GM19455 (cell line): Measurements from ENCODE around the gene ZNF385B.

Experiments used
- ATAC-seq: cut with Tn5 transposase; IDR thresholded peaks from one replicate; pipeline ENCODE4 v1.9.1; 2021; ENCODE audit not compliant: unreplicated experiment

The ZNF385B gene

DNA sequence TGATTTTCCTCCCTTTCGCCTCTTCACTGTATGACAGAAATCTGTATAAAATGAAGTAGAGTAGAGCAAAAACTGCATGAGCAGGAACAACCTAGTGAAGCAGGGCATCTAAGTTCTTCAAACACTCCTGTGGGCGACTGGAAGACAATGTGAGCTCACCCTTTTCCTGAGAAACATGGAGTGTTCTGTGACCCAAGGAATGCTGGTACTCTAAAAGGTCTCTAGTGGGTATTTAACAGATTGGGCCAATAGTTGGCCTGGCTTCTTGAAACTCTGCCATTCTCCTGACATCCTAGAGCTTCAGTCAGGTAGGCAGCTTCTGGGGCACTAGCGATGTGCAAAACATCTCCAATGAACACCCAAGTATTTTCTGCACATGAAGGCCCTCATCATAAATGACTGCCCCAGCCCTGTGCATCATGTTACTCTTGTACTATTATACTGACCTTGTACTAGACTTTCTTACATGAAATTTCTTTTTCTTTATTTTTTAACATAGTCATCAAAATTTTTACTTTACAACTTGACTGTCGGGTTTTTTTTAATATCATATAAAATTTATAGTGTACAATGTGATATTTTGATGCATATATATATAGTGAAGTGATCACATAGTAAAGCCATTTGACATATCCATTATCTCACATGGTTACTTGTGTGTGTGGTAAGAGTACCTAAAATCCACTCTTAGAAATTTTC lies 302.2 kb downstream of the ZNF385B start:
- ATAC-seq, result no peak

DNA sequence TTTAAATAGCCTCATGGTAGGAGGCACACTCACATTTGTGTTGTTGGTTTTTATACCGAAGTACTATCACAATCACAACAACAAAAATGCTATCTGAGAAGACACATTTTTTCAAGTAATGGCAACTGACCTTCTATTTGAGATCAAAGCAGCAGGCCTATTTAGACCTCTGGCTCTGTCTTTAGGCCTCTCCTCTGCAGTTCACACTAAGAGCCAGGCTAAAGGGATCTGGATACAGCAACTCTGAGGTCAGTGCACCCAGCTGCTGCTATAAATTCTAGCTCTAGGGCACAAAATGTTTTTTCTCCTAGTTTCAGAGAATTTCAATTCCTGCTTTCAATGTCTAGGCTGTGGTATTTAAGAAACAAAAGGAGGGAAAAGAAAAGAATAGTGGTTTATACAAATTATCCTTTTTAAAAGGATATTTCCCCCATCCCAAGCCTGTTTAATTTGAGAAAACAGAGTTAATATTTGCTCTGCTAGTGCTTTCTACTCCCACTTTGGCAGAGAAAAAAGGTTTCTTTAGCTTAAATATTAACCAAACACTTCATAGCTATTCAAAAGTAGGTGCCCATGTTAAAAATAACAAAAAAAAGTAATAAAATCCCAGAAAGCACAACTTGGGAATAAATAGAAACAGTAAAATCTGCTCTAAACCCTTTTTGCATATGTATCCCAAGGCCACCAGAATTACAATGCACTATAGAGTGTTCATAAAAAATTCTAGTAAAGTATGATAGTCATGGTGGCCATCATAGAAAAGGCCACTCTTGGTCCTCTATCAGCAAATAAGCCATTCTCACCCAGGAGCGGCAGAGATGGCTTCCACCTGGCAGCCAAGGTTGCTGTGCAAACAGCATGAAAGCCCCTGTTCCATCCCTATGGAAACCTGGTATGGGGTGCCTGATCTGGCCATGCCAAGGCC lies 303.1 kb downstream of the ZNF385B start:
- ATAC-seq, result no peak

DNA sequence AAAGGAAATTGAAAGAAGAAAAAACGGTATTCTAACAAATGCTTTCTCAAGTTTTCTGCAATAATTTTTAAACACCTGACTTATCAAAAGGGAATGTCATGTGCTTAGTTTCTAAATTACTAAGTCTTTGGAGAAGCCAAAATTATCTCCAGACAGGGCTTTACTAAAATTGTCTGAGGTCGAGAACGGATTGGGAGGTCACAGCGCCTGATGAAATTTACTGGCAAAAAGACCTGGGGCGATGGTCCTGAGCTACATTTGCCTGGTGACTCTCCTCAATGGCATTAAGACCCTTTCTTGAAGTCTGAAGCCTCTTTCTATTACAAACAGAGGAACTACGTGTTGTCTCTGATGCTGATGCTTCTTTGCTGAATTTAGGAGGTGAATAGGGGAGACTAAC lies 305.0 kb downstream of the ZNF385B start:
- ATAC-seq, result no peak

DNA sequence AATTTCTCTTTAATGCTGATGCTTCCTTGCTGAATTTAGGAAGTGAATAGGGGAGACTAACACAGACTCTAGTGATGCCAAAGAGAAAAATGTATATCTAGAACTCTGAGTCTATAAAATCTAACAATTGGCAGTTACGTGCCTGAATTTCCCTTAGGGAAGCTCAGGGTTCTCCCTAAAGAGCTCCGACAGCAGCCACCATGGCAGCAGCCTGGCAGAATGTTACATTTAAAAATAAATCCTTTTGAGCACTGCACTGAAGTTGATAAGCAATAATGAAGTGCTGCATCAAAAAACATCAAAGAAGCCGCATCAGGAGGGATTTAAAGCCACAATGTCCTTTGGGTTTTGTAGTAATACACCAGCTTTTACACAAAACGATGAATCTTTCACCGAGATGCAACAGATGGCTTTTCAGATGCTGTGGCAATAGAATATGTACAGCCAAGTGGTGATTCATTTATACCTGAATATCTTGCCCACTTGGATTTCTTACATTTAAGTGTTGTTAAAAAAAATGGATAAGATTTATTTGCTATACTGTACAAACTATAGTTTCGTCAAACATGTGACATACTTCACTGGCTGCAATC lies 305.6 kb downstream of the ZNF385B start:
- no peak for ATAC-seq

DNA sequence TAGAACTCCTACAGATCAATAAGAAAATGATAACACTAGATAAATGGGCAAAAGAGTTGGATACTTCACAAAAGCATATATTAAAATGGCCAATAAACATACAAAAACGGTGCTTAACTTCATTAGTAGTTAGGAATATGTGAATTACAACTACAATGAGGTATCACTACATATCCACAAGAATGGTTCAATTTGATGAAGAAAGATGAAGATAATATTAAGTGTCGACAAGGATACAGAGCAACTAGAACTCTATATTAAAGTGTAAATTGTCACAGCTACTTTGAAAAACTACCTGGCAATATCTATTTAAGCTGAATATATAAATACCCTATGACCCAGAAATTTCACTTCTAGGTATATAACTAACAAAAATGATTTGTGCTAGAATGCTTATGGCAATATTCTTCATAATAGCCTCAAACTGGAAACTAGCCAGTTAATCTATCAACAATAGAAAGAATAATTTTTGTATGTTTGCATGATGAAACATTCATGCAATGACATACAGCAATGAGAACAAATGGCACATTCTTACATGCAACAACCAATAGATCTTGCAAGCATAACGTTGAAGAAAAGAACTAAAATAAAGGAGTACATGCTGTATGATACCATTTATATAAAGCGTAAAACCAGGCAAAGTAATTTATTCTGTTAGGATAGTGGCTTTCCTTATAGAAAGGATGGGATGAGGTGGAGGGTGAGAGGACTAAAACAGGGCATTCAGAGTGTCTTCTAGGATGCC lies 306.6 kb downstream of the ZNF385B start:
- no peak for ATAC-seq

DNA sequence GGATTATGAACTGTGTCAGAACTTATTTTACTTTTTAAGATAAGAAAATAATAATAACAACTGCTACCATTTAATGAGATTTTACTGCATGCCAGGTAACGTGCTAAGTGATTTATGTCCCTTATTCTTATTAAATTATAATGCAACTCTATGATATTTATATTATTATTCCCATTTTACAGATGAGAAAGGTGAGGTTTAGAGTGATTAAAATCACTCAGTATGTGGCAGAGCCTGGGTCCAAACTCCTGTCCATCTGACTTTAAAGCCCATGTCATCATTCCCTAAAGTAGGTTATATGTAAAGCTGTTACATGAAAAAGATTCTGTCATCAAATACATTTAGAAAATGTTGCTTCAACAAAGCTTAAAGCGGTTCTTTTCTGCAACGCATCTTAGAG lies 308.0 kb downstream of the ZNF385B start:
- ATAC-seq, result no peak

DNA sequence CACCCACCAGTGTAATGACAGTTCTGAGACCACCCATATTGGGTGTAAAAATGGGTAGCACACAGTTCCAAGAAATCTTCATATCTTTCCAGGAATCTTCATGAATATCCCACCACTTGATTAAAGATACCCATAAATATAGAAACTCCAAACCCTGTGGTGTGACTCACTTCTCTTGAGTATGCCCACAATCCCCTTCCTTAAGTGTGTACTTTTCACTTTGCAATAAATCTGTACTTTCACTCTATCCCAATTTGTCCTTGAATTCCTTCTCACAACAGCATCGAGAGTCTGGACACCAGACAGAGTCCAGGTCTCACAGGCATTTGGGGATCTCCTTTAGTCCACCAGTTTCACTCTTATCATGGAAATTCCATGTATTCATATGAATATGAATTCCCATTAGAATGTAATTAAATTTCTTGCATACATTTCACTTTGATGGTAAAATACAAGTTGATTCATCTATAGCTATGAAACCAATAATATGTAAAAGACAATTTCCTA lies 309.8 kb downstream of the ZNF385B start:
- ATAC-seq, result no peak

DNA sequence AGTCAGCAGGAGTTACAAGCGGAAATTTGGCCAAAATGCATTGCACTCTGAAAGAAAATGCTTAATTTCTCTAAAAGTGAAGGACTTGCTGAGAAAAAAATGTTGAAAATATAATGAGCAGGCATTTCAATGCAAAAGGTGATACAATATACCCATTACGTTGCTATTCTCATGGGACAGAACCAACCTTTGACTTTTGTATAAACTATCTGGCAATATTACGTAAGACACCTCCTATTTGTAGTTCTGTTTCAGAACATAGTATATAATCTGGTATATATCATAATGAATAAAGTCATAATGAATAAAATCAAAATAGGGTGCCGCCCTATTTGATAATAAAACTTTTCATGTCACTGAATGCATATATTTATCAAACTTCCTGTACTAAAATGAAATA lies 310.6 kb downstream of the ZNF385B start:
- no peak for ATAC-seq

DNA sequence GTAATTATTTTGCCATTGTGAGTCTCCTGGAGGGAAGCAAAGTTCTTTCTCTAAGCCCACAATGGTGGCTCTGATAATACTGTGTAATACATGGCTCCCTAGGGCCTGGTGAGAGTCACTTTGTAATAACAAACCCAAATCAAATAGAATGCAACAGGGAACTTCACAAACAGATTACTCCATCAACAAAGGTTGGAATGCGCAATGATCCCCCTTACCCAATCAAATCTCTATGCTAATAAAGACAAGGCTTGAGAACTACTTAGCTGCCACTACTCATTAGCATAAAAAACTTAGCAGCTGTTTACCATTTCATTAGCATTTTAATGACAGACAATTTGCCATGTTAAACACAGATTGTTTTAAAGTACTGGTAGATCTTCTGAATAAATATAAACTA lies 311.2 kb downstream of the ZNF385B start:
- no peak for ATAC-seq

DNA sequence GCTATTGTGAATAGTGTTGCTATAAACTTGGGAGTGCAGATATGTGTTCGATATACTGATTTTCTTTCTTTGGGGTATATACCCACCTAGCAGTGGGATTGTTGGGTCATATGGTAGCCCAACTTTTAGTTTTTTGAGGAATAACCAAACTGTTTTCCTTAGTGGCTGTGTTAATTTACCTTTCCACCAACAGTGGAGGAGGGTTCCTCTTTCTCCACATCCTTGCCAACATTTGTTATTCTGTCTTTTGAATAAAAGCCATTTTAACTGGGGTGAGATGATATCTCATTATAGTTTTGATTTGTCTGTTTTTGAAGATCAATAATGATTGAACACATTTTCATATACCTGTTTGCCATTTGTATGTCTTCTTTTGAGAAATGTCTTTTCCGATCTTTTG lies 314.8 kb downstream of the ZNF385B start:
- no peak for ATAC-seq

DNA sequence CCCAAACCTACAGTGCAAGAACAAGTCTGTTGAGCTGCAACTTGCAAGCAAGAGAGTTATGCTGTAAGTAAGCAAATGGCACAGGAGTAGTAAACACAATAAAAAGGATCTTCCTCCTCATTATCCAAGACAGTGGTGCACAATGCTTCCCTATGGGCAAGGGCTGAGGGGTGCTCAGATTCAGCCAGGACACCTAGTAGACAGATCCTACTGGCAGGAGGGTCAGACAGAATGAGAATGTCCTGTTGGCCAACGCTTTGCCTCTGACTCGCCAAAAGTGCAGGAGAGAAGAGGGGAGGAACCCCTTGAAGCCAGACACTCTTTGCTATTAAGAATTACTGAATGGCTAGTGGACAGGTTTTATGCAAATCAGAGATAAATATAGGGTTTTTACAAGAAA lies 316.4 kb downstream of the ZNF385B start:
- no peak for ATAC-seq

DNA sequence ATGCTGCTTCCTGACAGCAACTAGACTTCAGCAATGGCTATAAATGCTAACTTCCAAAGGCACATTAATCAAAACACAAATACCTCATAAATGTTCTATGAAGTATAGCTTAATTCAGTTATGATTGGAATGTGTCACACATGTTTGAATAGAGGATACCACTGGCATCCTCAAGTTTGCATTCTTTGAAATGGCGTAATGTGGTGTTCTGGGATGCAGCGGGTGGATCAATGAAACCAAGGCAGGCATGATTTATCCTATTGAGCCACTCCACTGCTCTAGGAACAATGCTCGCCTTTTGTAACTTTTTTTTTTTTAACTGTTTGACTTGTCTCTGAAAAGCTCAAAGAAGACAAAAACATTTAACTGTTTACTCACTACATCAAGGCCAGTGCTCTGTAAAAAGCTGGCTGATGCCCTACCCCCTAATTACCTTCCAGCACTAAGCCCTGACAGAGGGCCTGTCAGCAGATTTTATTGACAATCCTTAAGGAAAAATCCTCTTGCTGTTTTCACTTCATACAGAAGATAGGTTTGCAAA lies 318.0 kb downstream of the ZNF385B start:
- ATAC-seq, result no peak

DNA sequence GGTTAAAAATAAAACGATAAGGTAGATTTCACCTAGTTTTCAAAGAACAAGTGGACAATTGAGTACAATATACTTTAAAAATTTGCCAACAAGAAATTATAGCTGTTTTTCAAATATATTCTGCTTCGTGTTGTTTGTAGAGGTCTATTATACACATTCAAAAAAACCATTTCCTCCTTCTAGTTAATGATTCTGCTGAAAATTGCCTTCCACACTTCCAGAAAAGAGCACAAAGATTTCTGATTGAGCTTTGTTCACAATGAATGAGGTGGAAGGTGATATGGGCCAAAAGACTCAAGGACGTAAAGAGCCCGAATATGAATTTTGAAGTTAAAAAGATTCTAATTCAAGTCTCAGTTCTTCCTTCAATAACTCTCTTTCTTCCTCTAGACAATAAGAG lies 319.8 kb downstream of the ZNF385B start:
- ATAC-seq, result no peak

DNA sequence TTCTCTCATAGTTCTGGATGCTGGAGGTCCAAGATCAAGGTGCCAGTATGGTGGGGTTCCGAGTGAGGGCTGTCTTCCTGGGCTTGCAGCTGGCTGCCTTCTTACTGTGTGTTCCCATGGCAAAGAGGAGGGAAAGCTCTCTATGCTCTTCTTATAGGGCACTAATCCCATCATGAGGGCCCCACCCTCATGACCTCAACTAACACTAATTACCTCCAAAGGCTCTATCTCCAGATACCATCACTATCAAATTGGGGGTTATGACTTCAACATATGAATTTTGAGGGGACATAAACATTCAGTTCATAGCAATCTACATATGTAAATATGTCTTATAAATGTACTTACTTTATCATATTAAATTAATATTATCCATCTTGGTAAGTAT lies 322.3 kb downstream of the ZNF385B start:
- no peak for ATAC-seq

DNA sequence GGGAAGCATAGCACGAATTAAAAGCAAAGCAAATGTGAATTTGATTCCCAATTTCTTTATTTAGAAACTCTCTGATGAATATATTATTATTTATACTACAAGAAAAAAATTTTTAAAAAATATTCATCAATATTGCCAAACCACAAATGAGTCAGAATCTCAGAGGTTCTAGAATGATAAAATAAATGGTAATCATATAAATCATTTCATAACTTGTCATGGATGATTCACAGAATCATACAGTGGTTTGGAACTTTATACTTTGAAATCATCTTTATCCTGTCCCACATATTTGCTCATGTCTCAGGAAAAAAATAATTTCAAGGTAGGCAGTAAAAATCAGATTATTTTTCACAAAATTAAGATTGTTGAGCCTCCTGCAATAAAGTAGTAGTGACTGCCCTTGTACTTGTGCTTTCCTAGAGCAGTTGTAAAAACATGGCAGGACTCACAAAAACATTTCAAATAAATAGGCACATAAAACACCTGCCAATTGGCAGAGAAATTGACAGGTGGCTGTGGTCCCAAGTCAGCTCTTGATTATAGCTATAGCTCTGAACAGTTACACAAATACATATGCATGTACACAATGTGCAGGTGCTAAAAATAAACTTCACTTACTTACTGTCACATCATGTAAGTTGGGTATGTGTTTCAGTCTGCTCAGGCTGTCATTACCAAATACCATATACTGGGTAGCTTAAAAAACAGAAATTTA lies 322.8 kb downstream of the ZNF385B start:
- no peak for ATAC-seq

DNA sequence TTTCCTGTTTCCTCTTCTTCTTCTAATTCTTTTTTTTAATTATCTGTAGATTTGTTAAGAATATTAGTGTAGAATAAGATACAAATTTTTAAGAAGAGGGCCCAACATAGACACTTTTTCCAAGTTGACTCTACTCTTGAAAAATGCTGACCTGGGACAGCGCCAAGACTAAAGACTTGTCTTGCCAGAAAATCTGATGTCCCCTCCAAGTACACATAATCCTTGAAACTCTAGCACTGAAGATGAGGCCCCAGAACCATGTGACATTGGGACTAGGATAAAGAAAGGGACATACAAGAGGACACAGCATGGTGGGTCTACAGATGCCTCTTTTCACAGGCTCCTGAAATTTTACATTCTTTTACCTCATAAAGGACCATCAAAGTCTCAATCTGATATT lies 325.2 kb downstream of the ZNF385B start:
- no peak for ATAC-seq

DNA sequence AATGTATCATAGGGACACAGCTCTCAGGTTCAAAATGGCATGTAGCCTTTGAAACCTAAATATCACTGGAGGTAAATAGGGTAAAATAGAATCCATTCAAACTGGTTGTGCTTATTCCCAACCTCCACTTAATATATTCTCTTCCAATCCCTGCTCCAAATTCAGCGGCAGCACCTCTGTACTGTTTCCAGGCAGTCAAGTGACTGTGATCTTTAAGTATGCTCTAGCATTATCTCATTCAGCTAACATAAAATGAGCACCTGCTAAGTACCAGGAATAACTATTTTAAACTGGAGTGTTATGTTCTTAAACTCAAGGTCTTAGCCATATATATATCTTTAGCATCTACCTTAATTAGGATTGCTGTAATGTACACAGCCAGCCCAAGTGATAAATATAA lies 327.5 kb downstream of the ZNF385B start:
- ATAC-seq, result no peak

DNA sequence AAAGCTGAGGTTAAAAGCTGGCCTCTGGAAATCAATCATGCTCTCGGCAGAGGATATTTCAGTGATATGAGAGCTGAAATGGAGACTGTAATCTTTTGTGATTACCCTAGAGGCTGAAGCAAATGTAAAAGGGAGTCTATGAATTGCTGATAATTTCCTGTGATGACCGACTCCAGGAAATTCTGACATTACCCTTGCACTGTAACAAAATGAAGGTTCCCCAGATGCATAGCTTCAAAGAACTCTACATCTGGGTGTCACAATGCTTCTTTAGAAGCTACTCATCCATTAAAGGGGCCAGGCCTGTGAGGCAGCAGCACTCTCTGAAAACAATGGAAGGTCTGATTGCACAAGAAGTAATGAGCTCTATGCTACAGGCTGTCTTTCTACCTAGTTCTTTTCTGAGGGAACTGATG lies 328.5 kb downstream of the ZNF385B start:
- ATAC-seq, result no peak

DNA sequence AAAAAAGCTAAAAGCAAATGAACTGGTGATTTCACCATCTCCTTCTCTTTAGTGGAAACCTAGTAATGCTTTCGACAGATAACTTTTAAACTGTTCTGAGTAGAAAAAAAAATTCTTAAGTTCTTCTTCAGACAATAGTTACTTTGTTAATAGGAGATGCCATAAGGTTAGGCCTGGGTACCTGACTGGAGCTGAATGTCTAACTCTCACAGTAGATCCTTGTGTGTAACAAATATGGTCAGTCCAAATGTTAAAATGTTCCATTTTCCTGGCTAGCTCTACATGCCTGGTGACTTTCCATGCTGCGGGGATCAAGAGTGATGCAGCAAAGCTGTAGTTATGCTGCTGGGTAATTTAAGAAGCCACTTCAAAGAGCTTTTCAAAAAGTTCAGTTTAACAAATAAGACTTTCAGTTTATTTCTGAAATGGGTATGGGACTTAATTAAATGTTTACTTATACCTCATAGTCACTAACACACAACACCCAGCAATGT lies 332.8 kb downstream of the ZNF385B start:
- no peak for ATAC-seq

DNA sequence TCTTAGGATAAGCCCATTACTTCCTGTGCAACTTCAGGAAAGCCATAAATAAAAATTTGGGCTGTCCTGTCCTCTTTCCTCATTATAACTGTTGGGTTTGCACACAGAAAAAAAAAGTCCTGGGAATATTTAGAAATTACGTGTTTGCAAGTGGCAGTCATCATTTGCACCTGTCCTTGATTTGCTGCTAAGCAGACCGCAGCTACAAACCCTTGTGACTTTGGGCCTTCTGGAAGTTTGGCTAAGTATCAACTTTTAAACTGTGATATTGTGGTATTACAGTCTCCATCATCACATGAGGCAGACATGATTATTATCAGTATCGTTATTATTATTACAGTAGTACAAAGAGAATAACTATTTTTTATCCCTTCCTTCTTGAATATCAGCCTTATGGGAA lies 336.1 kb downstream of the ZNF385B start:
- ATAC-seq, result no peak
